Prostate gland (tissue), 1 donor: Measurements from ENCODE around the gene MAML3.

Source experiments
- POLR2A ChIP-seq: fragments of 450-650 bp; IDR thresholded peaks from one replicate; pipeline ENCODE4 v1.6.1; 2016; ENCODE audit warnings: antibody characterized with exemption, mild to moderate bottlenecking
- POLR2AphosphoS5 ChIP-seq: sonication (generic); formaldehyde crosslinking; IDR thresholded peaks from one replicate; pipeline ENCODE4 v1.6.1; 2017; ENCODE audit warnings: antibody characterized with exemption

GRCh38 chr4:139823345-139823744, 330.6 kb downstream of the MAML3 start:
- TF ChIP-seq POLR2AphosphoS5 (no peak), POLR2A (no peak)
